ENCODE data around the gene EXOC2.

The EXOC2 gene

DNA sequence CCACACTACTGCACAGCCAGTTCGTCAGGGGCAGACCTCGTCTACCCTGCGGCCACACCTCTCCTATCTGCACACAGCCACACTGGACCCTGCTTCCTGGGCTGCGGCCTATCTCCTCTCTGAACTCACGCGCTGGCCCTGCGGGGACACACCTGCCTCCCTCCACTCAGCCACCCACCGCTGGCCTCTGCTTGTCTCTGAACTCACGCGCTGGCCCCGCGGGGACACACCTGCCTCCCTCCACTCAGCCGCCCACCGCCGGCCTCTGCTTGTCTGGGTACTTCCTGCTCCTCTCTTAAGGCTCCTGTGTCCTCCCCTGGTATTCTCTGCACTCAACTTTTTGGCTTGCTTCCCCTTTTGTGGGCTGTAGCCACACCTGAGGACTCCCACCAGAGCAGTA is 88.4 kb downstream of the EXOC2 start:
- Histone ChIP-seq H4K20me1 (ENCODE audit: control insufficient read depth, insufficient read depth, low read depth, low read length) (no peaks in the 10 kb centered on the region), H3K9me2 (replicated peaks; ENCODE audit: control insufficient read depth, low read length) (no peaks in the 10 kb centered on the region)
- no peak for TF ChIP-seq EZH2phosphoT487 (IDR thresholded peaks at IDR 0.05; ENCODE audit: borderline replicate concordance, low read length)
- TF ChIP-seq, protein P1, sequence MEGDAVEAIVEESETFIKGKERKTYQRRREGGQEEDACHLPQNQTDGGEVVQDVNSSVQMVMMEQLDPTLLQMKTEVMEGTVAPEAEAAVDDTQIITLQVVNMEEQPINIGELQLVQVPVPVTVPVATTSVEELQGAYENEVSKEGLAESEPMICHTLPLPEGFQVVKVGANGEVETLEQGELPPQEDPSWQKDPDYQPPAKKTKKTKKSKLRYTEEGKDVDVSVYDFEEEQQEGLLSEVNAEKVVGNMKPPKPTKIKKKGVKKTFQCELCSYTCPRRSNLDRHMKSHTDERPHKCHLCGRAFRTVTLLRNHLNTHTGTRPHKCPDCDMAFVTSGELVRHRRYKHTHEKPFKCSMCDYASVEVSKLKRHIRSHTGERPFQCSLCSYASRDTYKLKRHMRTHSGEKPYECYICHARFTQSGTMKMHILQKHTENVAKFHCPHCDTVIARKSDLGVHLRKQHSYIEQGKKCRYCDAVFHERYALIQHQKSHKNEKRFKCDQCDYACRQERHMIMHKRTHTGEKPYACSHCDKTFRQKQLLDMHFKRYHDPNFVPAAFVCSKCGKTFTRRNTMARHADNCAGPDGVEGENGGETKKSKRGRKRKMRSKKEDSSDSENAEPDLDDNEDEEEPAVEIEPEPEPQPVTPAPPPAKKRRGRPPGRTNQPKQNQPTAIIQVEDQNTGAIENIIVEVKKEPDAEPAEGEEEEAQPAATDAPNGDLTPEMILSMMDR (IDR thresholded peaks at IDR 0.05; ENCODE audit: low read depth, low read length, poor library complexity, severe bottlenecking): no peak

DNA sequence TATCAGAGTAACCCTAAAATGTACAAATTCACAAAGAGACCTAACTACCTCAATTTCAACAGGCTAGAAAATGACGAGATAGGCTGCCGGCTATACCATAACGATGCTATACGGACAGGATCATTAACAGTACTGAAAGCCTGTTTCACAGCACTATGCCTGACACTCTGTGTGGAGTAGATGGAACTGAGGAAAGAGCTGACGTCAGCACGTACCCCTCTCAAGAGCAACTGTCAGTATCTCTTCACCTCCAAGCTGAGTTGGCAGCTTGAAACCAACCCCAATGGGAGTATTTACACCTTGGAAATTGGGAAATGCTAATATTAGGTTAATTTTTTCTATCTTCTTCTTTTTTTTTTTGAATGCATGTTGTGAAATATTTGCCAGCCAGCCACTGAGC is 89.7 kb downstream of the EXOC2 start:
- H3K4me3 ChIP-seq (ENCODE audit: low read length): no peak overlapping the region
- no peaks in the 10 kb centered on the region for H4K20me1 ChIP-seq (ENCODE audit: control insufficient read depth, insufficient read depth, low read depth, low read length)
- no peaks in the 10 kb centered on the region for H3K36me3 ChIP-seq (ENCODE audit: control insufficient read depth, low read length)

More for the DNA sequence above, 88.4 kb downstream of the EXOC2 start:
- Histone ChIP-seq H3K36me3 (ENCODE audit: control insufficient read depth, low read length) (no peaks in the 10 kb centered on the region), H3K9me3 (ENCODE audit: control insufficient read depth, insufficient read depth, low read length) (no peaks in the 10 kb centered on the region), H3K79me2 (ENCODE audit: control insufficient read depth, low read length) (no peaks in the 10 kb centered on the region), H3K4me3 (ENCODE audit: low read length) (no peak overlapping the region), H3F3A (ENCODE audit: control insufficient read depth, insufficient read depth) (no peaks in the 10 kb centered on the region), H3K4me2 (ENCODE audit: low read length) (no peak overlapping the region), H3K4me1 (ENCODE audit: control insufficient read depth, low read length) (no peaks in the 10 kb centered on the region), H3K27ac (ENCODE audit: low read depth, low read length) (no peak overlapping the region), H3K27me3 (ENCODE audit: control insufficient read depth, low read length) (no peaks in the 10 kb centered on the region)

DNA sequence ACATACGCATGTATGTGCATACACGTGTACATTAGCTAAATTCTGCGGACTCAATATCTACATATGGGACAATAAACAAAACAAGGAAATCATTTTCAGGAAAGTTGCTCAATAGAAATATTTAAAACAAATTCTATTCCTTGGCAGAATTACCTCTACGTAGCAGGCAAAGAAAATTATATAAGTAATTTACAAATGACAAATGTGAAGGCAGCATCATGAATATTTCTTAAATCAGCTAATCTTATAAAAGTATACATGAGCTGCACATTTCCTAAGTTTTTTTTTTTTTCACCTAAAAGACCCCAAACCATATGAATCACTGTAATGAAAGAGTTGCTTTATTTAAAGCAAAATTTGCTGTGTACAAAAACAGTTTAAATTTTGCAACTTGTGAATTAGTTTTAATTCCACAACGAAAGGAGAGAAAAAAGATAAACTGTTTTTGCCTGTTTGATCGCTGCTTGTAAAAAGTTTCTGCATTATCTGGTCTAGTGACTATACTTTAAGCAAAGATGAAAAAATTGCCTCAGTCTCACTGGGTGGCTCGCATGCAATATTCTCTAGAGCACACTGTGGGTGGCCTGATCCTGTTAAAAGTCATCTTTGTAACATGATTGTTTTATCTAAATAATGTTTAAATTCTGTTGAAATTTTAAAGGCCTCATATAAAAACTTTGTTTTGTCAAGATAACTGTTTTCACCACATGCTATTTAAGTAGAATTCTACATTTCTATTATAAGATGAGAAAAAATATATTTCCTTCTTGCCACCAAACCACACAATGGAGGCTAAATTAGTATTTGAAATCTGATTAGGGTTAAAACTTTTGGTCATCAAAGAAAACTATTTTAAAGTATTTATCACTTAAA is 93.1 kb downstream of the EXOC2 start:
- Histone ChIP-seq H3K27ac (ENCODE audit: low read depth, low read length) (no peak overlapping the region), H3K4me1 (ENCODE audit: control insufficient read depth, low read length) (no peaks in the 10 kb centered on the region), H3K9me3 (ENCODE audit: control insufficient read depth, insufficient read depth, low read length) (no peaks in the 10 kb centered on the region), H3K27me3 (ENCODE audit: control insufficient read depth, low read length) (no peaks in the 10 kb centered on the region), H3F3A (ENCODE audit: control insufficient read depth, insufficient read depth) (no peaks in the 10 kb centered on the region), H3K9me2 (replicated peaks; ENCODE audit: control insufficient read depth, low read length) (no peaks in the 10 kb centered on the region), H3K36me3 (ENCODE audit: control insufficient read depth, low read length) (peaks cover 3% of the 10 kb centered on the region; the same call in 1 of the 2 replicates), H3K4me2 (ENCODE audit: low read length) (no peak overlapping the region), H3K4me3 (ENCODE audit: low read length) (no peak overlapping the region), H3K79me2 (ENCODE audit: control insufficient read depth, low read length) (no peaks in the 10 kb centered on the region), H4K20me1 (ENCODE audit: control insufficient read depth, insufficient read depth, low read depth, low read length) (no peaks in the 10 kb centered on the region)
- TF ChIP-seq, protein P1 (IDR thresholded peaks at IDR 0.05; ENCODE audit: low read depth, low read length, poor library complexity, severe bottlenecking): no peak
- TF ChIP-seq EZH2phosphoT487 (IDR thresholded peaks at IDR 0.05; ENCODE audit: borderline replicate concordance, low read length): no peak

More for the DNA sequence above, 89.7 kb downstream of the EXOC2 start:
- Histone ChIP-seq H3K4me2 (ENCODE audit: low read length) (no peak overlapping the region), H3K4me1 (ENCODE audit: control insufficient read depth, low read length) (no peaks in the 10 kb centered on the region), H3K9me3 (ENCODE audit: control insufficient read depth, insufficient read depth, low read length) (no peaks in the 10 kb centered on the region), H3K79me2 (ENCODE audit: control insufficient read depth, low read length) (no peaks in the 10 kb centered on the region), H3K9me2 (replicated peaks; ENCODE audit: control insufficient read depth, low read length) (no peaks in the 10 kb centered on the region), H3K27me3 (ENCODE audit: control insufficient read depth, low read length) (no peaks in the 10 kb centered on the region), H3K27ac (ENCODE audit: low read depth, low read length) (no peak overlapping the region), H3F3A (ENCODE audit: control insufficient read depth, insufficient read depth) (no peaks in the 10 kb centered on the region)
- TF ChIP-seq, protein P1 (IDR thresholded peaks at IDR 0.05; ENCODE audit: low read depth, low read length, poor library complexity, severe bottlenecking): no peak
- no peak for TF ChIP-seq EZH2phosphoT487 (IDR thresholded peaks at IDR 0.05; ENCODE audit: borderline replicate concordance, low read length)

All from DOHH2 (cell line).